ENCODE measurements around the gene KIF1A.
"Not testable (repeated sequence)": the region's sequence is repeated elsewhere in the genome, so short reads cannot be mapped to it uniquely, and the experiment has no call there.

Gene KIF1A

DNA sequence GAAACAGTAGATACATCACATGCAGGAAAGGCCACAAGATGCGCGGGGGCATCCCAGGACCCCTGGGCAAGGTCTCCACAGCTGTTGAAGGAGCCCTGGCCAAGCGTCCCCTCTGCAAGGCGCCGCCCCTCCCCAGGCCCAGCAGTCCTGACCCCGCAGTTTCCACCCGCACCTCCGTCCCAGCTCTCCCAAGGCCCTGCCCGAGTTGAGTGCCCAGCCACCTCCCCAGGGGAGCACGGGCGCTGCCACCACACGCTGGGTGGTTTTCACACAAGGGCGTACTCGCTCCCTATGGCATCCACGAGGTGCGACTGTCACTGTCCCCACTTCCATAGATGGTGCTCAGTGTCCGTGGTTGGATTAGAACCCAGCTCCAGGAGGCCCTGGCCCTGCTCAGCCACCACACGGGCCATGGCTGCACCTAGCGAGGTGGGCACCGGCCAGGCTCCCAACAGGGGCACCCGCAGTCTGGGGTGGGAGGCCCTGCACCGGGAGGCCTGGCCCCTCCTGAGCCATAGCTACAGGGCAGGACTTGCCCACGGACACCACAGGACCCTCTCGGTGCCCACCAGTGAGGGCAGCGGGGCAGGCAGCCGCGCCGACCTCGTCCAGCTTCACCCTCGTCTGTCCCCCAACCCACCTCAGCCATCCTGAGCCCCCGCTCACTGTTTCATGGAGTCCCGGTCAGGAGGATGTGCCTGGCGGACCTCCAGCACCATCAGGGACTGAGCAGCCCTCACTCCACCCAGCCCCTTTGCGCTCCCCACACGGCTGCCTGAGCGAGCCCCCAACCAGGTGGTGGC, 36.0 kb downstream of the KIF1A start:
- DNase-seq (ENCODE audit: low read depth in 1 of 2, low spot score in 1 of 2), result no peak
- no peak for TF ChIP-seq JUND (IDR thresholded peaks at IDR 0.05; ENCODE audit: low read depth)
- in situ Hi-C loops (cut with HindIII; ENCODE audit: low pct_unique_long_range_greater_than_20kb, low sequenced_read_pairs), result no loop called here

DNA sequence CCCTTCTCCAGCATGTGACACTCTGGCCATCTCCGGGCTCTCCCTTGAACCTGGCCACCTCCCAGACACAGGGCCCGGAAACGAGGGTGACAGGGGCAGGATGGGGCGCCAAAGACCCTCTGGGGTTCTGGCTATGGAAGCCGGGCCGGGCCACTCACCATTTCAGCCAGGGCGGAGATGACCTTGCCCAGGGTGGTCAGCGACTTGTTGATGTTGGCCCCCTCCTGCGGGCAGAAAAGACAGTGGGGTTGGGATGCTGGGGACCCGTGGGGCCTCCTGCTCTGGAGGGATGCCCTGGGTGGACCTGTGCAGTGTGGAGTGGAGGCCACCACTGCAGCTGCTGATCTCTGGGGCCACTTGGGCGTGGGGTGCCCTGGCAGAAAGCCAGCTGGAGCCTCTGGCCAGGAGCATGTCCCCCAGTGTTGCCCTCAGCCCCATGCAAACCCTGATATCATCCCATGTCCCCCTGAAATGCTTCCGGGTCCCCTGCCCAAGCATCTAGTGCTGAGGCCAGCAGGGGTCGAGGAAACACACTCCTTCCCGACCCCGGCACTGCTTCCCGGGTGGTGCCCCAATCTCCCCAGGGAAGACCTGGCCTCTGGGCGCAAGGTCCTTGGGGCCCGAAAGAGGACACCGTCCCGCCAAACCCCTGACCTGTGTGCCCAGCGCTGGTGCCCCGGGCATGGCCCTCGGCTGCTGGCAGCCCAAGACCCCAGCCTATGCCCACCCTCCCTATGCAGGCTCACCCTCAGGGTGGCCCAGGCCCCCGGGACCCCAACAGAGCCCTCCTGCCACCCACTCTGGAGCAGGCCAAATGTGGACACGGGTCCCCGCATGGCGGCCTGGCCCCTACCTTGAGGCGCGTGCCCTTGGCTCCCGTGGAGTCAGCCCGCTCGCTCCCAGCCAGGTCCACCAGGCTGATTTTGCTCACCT, 36.9 kb downstream of the KIF1A start:
- no peak for TF ChIP-seq JUND (IDR thresholded peaks at IDR 0.05; ENCODE audit: low read depth)
- in situ Hi-C loops (cut with HindIII; ENCODE audit: low pct_unique_long_range_greater_than_20kb, low sequenced_read_pairs), result no loop called here

GRCh38 chr2:240782221-240782885, 37.7 kb downstream of the KIF1A start:
- in situ Hi-C loops (cut with HindIII; ENCODE audit: low pct_unique_long_range_greater_than_20kb, low sequenced_read_pairs), result no loop called here
- no peak for DNase-seq (ENCODE audit: low read depth in 1 of 2, low spot score in 1 of 2)
- no peak for TF ChIP-seq JUND (IDR thresholded peaks at IDR 0.05; ENCODE audit: low read depth)

More for the DNA sequence above, 36.9 kb downstream of the KIF1A start:
- no peak for DNase-seq (ENCODE audit: low read depth in 1 of 2, low spot score in 1 of 2)

- in situ Hi-C loops (cut with HindIII; ENCODE audit: low pct_unique_long_range_greater_than_20kb, low sequenced_read_pairs), result no loop called here
- DNase-seq (ENCODE audit: low read depth in 1 of 2, low spot score in 1 of 2), result no peak
- no peak for TF ChIP-seq JUND (IDR thresholded peaks at IDR 0.05; ENCODE audit: low read depth)
Observed at GRCh38 chr2:240781471-240782220, 38.4 kb downstream of the KIF1A start.

- peak; percentile 45 to 50 for DNase-seq (ENCODE audit: low read depth in 1 of 2, low spot score in 1 of 2)
- TF ChIP-seq JUND (IDR thresholded peaks at IDR 0.05; ENCODE audit: low read depth), result no peak
- in situ Hi-C loops (cut with HindIII; ENCODE audit: low pct_unique_long_range_greater_than_20kb, low sequenced_read_pairs), result no loop called here
Observed at GRCh38 chr2:240780023-240780700, 39.9 kb downstream of the KIF1A start.

DNA sequence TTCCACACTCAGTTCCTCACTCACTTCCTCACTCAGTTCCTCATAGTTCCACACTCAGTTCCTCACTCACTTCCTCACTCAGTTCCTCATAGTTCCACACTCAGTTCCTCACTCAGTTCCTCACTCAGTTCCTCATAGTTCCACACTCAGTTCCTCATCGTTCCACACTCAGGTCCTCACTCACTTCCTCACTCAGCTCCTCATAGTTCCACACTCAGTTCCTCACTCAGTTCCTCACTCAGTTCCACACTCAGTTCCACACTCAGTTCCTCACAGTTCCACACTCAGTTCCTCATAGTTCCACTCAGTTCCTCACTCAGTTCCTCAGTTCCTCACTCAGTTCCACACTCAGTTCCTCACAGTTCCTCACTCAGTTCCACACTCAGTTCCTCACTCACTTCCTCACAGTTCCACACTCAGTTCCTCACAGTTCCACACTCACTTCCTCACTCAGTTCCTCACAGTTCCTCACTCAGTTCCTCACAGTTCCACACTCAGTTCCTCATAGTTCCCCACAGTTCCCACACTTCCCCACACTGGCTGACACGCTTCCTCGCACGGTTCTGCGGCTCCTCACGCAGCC, 40.7 kb downstream of the KIF1A start:
- in situ Hi-C loops (cut with HindIII; ENCODE audit: low pct_unique_long_range_greater_than_20kb, low sequenced_read_pairs); DNase-seq (ENCODE audit: low read depth in 1 of 2, low spot score in 1 of 2): not testable (repeated sequence)

- TF ChIP-seq JUND (IDR thresholded peaks at IDR 0.05; ENCODE audit: low read depth), result no peak
- no peak for DNase-seq (ENCODE audit: low read depth in 1 of 2, low spot score in 1 of 2)
- in situ Hi-C loops (cut with HindIII; ENCODE audit: low pct_unique_long_range_greater_than_20kb, low sequenced_read_pairs), result no loop called here
Observed at GRCh38 chr2:240778426-240778825, 41.6 kb downstream of the KIF1A start.

DNA sequence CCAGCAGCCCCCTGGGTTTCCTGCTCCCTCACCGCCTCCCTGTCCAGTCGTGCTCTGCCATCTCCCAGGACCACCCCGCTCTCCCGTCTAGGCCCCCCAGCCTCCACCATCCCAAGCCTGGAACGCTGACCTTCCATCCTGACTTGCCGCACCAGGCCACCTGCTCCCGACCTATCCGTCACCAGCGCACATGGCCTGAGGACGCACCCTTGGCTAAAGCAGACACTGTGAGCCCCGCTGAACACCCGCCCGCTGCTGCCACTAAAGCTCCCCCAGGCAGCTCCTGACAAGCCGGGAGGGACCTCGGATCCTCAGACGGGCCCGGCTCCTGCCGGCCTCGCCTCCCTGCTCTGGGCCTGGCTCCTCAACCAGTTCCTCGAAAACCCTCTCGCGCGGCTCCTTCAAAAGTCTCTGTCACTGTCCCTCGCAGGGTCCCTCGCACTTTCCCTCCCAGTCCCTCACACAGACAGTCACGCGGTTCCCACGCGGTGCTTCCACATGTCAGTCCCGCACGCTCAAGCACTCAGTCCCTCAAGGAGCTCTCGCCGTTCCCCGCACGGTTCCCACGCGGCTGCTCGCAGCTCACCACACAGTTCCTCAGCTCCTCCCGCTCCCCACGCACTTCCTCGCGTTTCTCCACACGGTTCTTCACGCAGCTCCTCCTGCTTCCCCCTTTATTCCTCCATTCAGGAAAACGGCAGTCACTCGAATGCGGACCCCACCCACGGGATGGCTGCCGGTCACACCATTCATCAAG, 42.4 kb downstream of the KIF1A start:
- in situ Hi-C loops (cut with HindIII; ENCODE audit: low pct_unique_long_range_greater_than_20kb, low sequenced_read_pairs), result no loop called here
- TF ChIP-seq JUND (IDR thresholded peaks at IDR 0.05; ENCODE audit: low read depth), result no peak
- no peak for DNase-seq (ENCODE audit: low read depth in 1 of 2, low spot score in 1 of 2)

- in situ Hi-C loops (cut with HindIII; ENCODE audit: low pct_unique_long_range_greater_than_20kb, low sequenced_read_pairs), result no loop called here
- no peak for DNase-seq (ENCODE audit: low read depth in 1 of 2, low spot score in 1 of 2)
- no peak for TF ChIP-seq JUND (IDR thresholded peaks at IDR 0.05; ENCODE audit: low read depth)
Observed at GRCh38 chr2:240775905-240776304, 44.1 kb downstream of the KIF1A start.

DNA sequence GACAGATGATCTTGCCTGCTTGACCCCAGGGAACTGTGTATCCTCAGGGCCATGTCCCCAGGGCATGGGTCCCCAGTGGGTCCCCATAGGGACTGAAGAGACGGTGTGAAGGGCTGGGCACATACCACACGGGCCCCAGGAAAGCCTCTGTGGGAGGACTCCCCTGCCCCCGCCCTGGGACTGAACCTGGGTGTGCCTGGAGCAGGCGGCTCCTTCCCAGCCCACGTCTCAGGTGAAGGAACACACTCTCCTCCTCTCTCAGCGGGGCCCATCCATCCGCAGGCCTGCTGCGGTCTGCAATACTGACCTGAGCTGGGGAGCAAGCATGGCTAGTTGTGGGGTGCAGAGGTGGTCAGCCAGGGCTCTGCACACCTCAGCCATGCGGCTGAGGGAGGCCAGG, 45.2 kb downstream of the KIF1A start:
- no peak for TF ChIP-seq JUND (IDR thresholded peaks at IDR 0.05; ENCODE audit: low read depth)
- in situ Hi-C loops (cut with HindIII; ENCODE audit: low pct_unique_long_range_greater_than_20kb, low sequenced_read_pairs), result no loop called here

GRCh38 chr2:240769096-240769495, 50.9 kb downstream of the KIF1A start:
- no peak for TF ChIP-seq JUND (IDR thresholded peaks at IDR 0.05; ENCODE audit: low read depth)
- DNase-seq (ENCODE audit: low read depth in 1 of 2, low spot score in 1 of 2), result no peak
- in situ Hi-C loops (cut with HindIII; ENCODE audit: low pct_unique_long_range_greater_than_20kb, low sequenced_read_pairs), result no loop called here

More for the DNA sequence above, 45.2 kb downstream of the KIF1A start:
- no peak for DNase-seq (ENCODE audit: low read depth in 1 of 2, low spot score in 1 of 2)

All from T47D (cell line).